ENCODE measurements around the gene CBX8.
"Not testable (repeated sequence)": the region's sequence is repeated elsewhere in the genome, so short reads cannot be mapped to it uniquely, and the experiment has no call there.

Gene CBX8

DNA sequence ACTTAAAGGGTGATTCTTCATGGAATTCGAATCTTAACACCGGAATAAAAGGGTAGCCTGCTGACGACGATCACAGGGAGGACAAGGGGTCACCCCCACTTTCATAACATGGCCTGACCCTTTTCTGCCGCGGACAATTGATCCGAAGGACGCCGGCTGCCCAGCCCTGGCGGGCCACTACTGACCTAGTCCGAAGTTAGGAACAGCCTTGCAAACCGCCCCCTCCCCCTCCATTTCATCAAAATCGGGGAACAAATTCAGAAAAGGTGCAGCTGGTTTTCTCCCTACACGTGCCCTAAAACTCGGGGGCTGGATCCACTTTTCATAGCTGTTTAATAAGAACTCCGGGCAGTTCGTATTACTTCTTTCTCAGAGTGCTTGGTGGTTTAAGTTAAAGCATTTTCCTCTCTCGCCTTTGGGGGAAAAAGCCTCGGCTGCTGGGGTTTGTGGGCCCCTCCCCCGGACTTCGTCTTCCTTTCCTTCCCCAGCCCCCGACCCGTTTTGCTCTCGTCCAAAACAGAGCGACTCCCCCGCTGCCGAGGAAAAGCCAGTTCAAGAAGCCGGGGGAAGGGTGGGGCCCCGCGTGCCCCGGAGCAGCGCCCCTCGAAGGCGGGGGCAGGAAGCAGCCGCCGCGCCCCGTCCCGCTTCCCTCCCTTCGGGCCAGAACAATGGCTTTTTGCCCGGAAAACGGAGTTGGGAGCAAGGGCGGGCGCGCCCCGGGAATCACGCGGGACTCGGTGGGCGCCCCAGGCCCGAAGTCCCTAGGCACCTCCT lies 19.6 kb downstream of the CBX8 start:
- DNase-seq: peak; percentile 61

GRCh38 chr17:79776376-79777119 lies 20.3 kb downstream of the CBX8 start:
- no peak for DNase-seq

GRCh38 chr17:79775632-79776031 lies 21.2 kb downstream of the CBX8 start:
- DNase-seq: no peak

DNA sequence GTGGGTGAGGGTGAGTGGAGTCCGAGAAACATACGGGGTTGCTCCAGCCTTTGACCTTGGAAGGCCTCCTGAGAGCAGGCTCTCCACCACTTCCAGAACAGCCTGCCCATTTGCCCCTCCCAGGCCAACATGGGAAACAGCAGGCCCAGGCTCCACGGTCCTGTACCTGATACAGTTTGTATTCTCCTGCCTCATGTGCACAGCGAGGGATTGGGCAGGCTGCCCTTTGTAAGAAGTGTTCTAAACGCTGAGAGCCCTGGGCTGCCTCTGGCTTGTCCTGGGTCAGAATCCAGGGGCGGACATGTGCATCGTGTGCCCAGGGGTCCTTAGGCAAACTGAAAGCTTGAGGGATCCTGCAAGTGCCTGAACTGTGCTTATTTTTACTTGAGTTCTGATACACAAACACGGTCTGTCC lies 22.3 kb downstream of the CBX8 start:
- no peak for DNase-seq

GRCh38 chr17:79772726-79773125 lies 24.2 kb downstream of the CBX8 start:
- DNase-seq: not testable (repeated sequence)

DNA sequence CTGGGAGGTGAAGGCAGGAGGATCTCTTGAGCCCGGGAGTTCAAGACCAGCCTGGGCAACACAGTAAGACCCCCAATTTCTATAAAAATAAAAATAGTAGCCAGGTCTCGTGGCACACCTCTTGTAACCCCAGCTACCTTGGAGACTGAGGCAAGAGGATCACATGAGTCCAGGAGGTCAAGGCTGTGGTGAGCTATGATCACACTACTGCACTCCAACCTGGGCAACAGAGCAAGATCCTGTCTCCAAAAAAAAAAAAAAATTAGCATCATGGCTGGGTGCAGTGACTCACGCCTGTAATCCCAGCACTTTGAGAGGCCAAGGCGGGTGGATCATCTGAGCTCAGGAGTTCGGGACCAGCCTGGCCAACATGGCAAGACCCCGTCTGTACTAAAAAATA lies 25.6 kb downstream of the CBX8 start:
- DNase-seq: no peak

DNA sequence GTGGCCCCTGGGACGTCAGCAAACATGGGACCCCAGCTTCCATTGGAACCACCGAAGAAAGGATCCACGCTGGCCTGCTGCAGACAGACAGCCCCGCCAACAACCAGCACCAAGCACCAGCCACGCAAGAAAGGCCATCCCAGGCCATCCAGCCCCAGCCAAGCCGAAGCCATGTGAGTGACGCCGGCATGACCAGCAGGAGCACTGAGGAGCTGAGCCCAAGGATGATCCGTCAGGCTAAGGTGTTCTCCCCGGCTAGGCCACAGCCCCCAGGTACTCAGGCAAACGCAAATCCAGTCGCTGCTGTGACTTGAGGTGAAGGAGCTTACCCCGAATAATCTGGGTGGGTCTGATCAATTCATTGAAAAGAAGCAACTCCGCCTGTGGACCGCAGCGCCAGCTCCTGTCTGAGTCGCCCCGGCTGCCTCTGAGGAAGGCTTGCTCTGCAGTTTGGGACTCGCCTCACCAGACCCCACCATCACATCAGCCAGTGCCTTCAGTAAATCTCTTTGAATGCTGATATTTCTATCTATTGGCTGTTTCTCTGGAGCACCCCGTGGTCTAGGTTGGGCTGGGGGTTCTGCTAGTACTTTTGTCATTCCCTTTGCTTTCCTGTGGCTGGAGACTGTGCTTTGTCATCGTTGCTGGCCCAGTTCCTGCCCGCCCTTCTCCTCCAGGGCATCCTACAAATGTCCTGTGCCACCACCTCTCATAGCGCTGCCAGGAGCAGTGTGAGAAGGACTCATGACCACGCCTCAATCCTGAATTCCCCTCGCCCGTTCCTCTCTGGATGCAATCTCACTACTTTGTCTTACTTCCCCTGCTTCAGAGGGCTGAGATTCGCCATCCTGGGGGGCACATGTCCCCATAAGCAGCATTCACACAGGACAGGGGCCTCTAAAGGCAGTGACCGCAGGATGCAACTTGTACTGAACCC lies 27.0 kb downstream of the CBX8 start:
- DNase-seq: no peak

DNA sequence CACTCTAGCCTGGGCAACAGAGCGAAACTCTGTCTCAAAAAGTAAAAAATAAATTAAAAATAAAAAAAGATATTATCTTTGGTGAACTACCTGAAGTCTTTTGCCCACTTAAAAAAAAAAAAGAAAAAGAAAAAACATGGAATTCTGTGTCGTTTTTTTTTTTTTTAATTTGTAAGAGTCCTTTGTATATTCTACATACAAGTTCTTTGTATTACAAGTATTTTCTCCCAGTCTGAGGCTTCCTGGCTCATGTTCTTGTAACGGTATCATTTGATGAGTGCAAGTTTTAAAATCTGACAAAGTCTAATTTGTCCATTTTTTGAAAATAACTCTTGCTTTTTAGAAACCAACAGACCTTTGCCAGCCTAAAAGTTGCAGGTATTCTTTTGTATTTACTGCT lies 31.2 kb downstream of the CBX8 start:
- no peak for DNase-seq

GRCh38 chr17:79761894-79762589 lies 34.8 kb downstream of the CBX8 start:
- no peak for DNase-seq

DNA sequence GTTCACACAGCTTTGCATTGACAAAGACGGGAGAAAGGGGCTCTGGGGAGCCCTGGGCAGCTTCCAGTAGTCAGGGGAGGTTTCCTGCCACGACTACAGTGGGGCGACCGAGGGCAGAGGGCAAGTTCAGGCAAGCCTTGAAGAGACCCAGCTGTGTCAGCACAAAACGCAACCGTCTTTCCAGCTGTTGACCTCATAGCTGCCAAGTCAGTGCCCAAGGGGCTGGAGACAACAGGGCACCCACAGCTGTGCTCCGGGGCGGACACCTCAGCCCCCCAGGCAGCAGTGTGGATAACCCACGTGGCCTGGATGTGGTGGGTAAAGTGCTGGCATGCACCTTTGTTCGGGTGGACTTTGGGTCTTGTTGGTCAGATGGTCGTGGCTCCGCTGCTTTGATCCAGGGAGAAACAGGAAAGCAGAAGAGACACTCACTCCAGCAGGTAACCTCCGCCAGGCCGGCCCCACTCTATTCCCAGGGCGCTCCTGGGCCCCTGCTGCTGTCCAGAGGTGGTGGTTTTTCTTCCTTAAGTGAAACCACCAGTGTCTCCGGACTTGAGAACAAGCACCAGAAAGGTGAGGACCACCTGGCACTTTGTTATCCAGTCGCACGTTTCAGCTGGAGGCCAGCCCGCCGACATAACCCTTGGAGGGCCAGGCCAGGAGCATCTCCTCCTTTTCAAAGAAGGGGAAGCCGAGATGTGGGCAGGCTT lies 36.5 kb downstream of the CBX8 start:
- DNase-seq: peak; percentile 3

GRCh38 chr17:79758271-79758670 lies 38.6 kb downstream of the CBX8 start:
- DNase-seq: no peak

- no peak for DNase-seq
Measured at GRCh38 chr17:79757140-79757745, 39.6 kb downstream of the CBX8 start.

GRCh38 chr17:79755591-79755990 lies 41.3 kb downstream of the CBX8 start:
- DNase-seq: no peak

GRCh38 chr17:79754903-79755302 lies 42.0 kb downstream of the CBX8 start:
- DNase-seq: not testable (repeated sequence)

- DNase-seq: no peak
Measured at GRCh38 chr17:79754370-79754769, 42.5 kb downstream of the CBX8 start.

- DNase-seq: no peak
Measured at GRCh38 chr17:79752175-79752574, 44.7 kb downstream of the CBX8 start.

GRCh38 chr17:79750650-79751545 lies 46.0 kb downstream of the CBX8 start:
- no peak for DNase-seq

- DNase-seq: no peak
Measured at GRCh38 chr17:79749958-79750357, 46.9 kb downstream of the CBX8 start.

GRCh38 chr17:79749156-79749815 lies 47.6 kb downstream of the CBX8 start:
- no peak for DNase-seq
